Ectodermal cell (in vitro differentiated cells): ENCODE results near the gene ZBTB42.

Experiments used
- H3K27ac ChIP-seq: 2 replicates; pipeline ENCODE4 v1.7.0; 2013; ENCODE audit warnings: mild to moderate bottlenecking, low read depth, low read length; ENCODE audit not compliant: insufficient read depth, poor library complexity, severe bottlenecking
- H3K27me3 ChIP-seq: 2 replicates; pipeline ENCODE4 v1.7.0; 2013; ENCODE audit warnings: mild to moderate bottlenecking, low read length; ENCODE audit not compliant: insufficient read depth, control insufficient read depth, poor library complexity, severe bottlenecking
- H3K36me3 ChIP-seq: one replicate; pipeline ENCODE4 v1.7.0; 2013; ENCODE audit warnings: low read length; ENCODE audit not compliant: control insufficient read depth, insufficient read depth
- H3K4me1 ChIP-seq: one replicate; pipeline ENCODE4 v1.7.0; 2013; ENCODE audit warnings: low read length; ENCODE audit not compliant: control insufficient read depth, insufficient read depth
- H3K4me3 ChIP-seq: 2 replicates; pipeline ENCODE4 v1.7.0; 2013; ENCODE audit warnings: low read depth, low read length, control low read depth; ENCODE audit not compliant: insufficient read depth
- H3K9me3 ChIP-seq: 2 replicates; pipeline ENCODE4 v1.7.0; 2013; ENCODE audit warnings: mild to moderate bottlenecking, low read length, moderate library complexity; ENCODE audit not compliant: control insufficient read depth
- WGBS, 2 experiments: methylation state at CpG; one replicate each; pipeline ENCODE4 v1.1.7; 2013; ENCODE audit warnings: missing lambda C conversion rate in 2 of 2; 5-methylcytosine and 5-hydroxymethylcytosine counted together

Gene ZBTB42

DNA sequence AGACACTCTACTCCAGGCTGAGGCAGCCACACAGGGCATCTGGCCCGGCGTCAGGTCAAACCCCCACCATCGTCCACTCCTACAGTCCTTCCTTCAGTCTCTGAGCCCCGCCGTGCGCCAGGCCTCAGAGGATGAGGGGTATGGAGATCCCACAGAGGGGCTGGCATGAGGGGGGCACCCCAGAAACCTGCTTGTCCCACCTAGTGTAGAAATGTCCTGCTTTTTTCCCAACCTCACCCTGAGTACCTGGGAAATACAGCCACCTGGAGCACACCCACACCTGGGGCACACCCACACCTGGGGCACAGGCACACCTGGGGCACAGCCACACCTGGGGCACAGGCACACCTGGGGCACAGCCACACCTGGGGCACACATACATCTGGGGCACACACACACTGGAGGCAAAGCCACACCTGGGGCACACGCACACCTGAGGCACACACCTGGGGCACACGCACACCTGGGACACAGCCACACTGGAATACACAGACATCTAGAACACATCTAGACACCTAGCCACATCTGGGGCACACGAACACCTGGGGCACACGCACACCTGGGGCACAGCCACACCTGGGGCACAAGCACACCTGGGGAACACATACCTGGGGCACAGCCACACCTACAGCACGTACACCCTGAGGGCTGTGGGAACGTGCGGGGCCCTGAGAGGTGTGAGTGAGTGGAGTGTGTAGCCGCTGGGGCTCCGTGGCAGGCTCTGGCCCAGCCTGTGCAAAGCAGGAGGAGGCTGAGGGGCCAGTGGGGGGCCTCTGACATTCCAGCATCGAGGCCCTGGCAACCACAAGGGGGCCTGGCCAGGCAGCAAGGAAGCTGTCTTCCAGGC, 23.7 kb upstream of the ZBTB42 start:
- Histone ChIP-seq H3K9me3 (no peaks in the 10 kb centered on the region), H3K36me3 (peaks cover 12% of the 10 kb centered on the region), H3K27ac (peak overlapping the region; percentile 55)

DNA sequence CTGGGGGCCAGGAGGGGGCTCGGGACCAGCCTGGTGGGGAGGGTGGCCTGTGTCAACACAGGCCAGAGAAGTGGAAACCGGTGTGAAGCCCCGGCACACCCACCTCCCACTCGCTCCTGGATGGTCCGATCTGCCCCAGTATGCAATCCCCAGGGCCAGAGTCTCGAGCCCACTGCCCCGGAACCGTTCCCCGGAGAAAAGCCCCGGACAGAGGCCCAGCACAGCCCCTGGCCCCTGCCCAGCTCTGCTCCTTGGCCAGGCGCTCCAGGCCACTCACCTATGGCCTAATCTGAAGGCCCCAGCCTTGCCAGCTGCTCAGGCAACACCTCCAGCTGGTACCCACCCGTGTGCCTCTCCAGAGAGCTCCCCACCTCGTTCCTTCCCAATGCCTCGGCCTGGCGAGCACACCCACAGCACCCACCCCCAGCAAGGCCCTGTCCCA, 23.1 kb upstream of the ZBTB42 start:
- WGBS, 2 experiments = 78 to 82% methylated on average over 15 of the region's 15 CpGs
- H3K27me3 ChIP-seq = no peaks in the 10 kb centered on the region
- peaks cover 21% of the 10 kb centered on the region for H3K4me1 ChIP-seq
- H3K9me3 ChIP-seq = no peaks in the 10 kb centered on the region
- peaks cover 11% of the 10 kb centered on the region for H3K36me3 ChIP-seq
- H3K4me3 ChIP-seq = no peak overlapping the region
- peak overlapping the region; percentile 55 for H3K27ac ChIP-seq

More for the DNA sequence above, 23.7 kb upstream of the ZBTB42 start:
- Histone ChIP-seq H3K4me3 (no peak overlapping the region), H3K27me3 (no peaks in the 10 kb centered on the region), H3K4me1 (peaks cover 21% of the 10 kb centered on the region)
- 80 to 83% methylated on average over 16 of the region's 16 CpGs for WGBS, 2 experiments

- peaks cover 21% of the 10 kb centered on the region for H3K4me1 ChIP-seq
- H3K36me3 ChIP-seq = peaks cover 6% of the 10 kb centered on the region
- 89 to 90% methylated on average over 15 of the region's 15 CpGs for WGBS, 2 experiments
Measured at GRCh38 chr14:104778694-104779331, 22.1 kb upstream of the ZBTB42 start.

GRCh38 chr14:104779776-104780512, 21.0 kb upstream of the ZBTB42 start:
- Histone ChIP-seq H3K9me3 (no peaks in the 10 kb centered on the region), H3K36me3 (peaks cover 6% of the 10 kb centered on the region), H3K4me3 (no peak overlapping the region), H3K4me1 (peaks cover 21% of the 10 kb centered on the region), H3K27me3 (no peaks in the 10 kb centered on the region), H3K27ac (no peak overlapping the region)
- 95 to 96% methylated on average over 32 of the region's 32 CpGs for WGBS, 2 experiments

More at GRCh38 chr14:104778694-104779331, 22.1 kb upstream of the ZBTB42 start:
- Histone ChIP-seq H3K4me3 (no peak overlapping the region), H3K27ac (no peak overlapping the region), H3K9me3 (no peaks in the 10 kb centered on the region), H3K27me3 (no peaks in the 10 kb centered on the region)

DNA sequence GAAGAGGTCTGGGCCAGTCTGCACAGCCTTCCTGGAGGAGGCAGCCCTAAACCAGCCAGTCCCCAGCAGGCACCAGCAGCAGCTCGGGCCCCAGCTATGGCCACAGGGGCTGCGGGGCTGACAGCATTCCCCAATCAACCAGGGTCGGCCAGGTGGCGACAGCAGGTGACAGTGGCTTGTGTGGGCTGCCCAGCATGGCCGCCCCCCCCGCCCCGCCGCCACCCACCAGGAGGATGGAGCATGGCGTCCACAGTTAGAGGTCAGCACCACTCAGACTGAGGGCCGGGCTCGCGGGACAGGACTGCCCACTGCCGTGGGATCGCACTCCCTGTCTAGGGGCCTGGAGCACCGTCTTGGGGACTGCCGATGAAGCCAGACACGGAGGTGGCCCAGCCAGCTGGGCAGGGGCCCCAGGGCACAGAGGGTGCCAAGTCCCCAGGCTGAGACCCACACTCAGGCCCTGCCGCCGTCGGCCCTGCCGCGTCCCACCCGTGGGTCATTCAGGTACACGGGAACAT, 20.3 kb upstream of the ZBTB42 start:
- peaks cover 6% of the 10 kb centered on the region for H3K36me3 ChIP-seq
- 93 to 94% methylated on average over 24 of the region's 24 CpGs for WGBS, 2 experiments
- H3K27me3 ChIP-seq = no peaks in the 10 kb centered on the region
- no peak overlapping the region for H3K27ac ChIP-seq
- H3K4me3 ChIP-seq = no peak overlapping the region
- peaks cover 21% of the 10 kb centered on the region for H3K4me1 ChIP-seq
- no peaks in the 10 kb centered on the region for H3K9me3 ChIP-seq

DNA sequence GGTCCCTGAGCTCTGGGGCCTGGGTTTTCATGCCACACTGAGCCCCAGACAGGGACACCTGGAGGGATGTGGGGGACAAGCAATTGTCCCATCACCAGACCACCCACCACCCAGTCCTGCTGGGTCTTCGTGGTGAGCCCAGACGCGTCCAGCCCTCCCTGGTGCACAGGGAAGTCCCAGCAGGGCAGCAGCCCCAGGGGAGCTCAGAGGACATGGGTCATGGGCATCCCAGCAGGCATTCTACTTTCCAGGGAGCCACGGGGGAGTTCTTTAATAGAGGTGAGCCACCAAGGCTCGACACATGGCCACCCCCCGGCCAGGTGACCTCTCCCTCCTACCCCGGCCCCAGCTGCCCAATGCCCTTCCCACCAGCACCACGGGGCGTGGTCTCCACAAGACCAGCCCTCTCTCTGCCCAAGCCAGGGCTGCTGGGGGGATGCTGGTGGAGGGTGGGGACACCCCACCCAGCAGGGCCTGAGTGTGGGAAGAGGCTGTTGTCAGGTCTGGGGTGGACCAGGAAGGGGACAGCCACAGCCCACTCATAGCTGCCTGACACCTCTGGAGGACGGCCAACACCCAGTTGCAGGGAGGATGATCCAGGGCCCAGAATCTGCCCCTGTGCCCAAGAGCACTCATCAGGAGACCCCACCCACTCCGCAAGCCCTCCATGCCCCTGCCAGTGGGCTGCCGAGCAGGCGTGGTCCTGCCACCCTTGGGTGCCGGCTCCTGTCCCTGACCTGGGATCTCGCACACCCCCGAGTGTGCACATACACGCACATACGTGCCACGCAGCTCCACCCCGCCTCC, 19.4 kb upstream of the ZBTB42 start:
- no peak overlapping the region for H3K27ac ChIP-seq
- H3K4me1 ChIP-seq = peaks cover 21% of the 10 kb centered on the region
- peaks cover 2% of the 10 kb centered on the region for H3K36me3 ChIP-seq
- no peaks in the 10 kb centered on the region for H3K9me3 ChIP-seq
- H3K27me3 ChIP-seq = no peaks in the 10 kb centered on the region
- WGBS, 2 experiments = 93 to 95% methylated on average over 20 of the region's 20 CpGs
- H3K4me3 ChIP-seq = no peak overlapping the region

- Histone ChIP-seq H3K9me3 (no peaks in the 10 kb centered on the region), H3K36me3 (no peaks in the 10 kb centered on the region), H3K4me3 (no peak overlapping the region), H3K27ac (no peak overlapping the region), H3K27me3 (no peaks in the 10 kb centered on the region), H3K4me1 (peaks cover 16% of the 10 kb centered on the region)
- 94 to 95% methylated on average over 28 of the region's 28 CpGs for WGBS, 2 experiments
Measured at GRCh38 chr14:104782086-104782807, 18.7 kb upstream of the ZBTB42 start.

DNA sequence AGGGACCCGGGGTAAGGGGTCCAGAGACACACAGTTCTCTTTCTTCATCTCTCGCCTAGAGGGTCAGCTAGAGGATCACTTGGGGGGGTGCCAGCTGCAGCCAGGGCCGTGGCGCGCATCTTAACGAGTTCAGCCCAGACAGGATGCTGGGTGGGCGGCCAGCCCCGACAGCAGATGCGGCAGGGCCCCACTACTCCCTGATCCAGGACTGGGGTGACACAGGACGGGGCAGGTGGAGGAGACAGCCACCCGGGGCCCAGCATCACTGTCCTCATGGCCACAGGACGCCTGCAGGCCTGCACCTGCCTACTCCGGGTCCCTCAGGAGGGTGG, 18.1 kb upstream of the ZBTB42 start:
- H3K36me3 ChIP-seq = no peaks in the 10 kb centered on the region
- no peak overlapping the region for H3K27ac ChIP-seq
- peaks cover 10% of the 10 kb centered on the region for H3K4me1 ChIP-seq
- H3K27me3 ChIP-seq = no peaks in the 10 kb centered on the region
- 93 to 94% methylated on average over 13 of the region's 13 CpGs for WGBS, 2 experiments
- no peaks in the 10 kb centered on the region for H3K9me3 ChIP-seq
- no peak overlapping the region for H3K4me3 ChIP-seq
